Gastroesophageal sphincter (tissue), 3 donors: ENCODE measurements around the gene SEMA3C.

Source experiments
- EP300 ChIP-seq: sonication (generic); formaldehyde crosslinking; IDR thresholded peaks from one replicate; pipeline ENCODE4 v1.6.1; 2017; ENCODE audit warnings: antibody characterized with exemption, mild to moderate bottlenecking
- POLR2A ChIP-seq, 2 donors: fragments of 450-650 bp; IDR thresholded peaks; one replicate each; pipeline ENCODE4 v1.6.1; 2017; ENCODE audit warnings: antibody characterized with exemption in 2 of 2, mild to moderate bottlenecking in 2 of 2, moderate library complexity in 1 of 2
- POLR2AphosphoS5 ChIP-seq: sonication (generic); formaldehyde crosslinking; IDR thresholded peaks from one replicate; pipeline ENCODE4 v1.6.1; 2017; ENCODE audit warnings: antibody characterized with exemption
- TF ChIP-seq, protein P1 (sequence below), 4 experiments: fragments of 200-600 bp in 2 of 4; fragments of 450-650 bp in 2 of 4; sonication (generic) in 1 of 4; IDR thresholded peaks; one replicate each; pipeline ENCODE4 v1.5.1; 2017 to 2019; ENCODE audit warnings: antibody characterized with exemption in 4 of 4, mild to moderate bottlenecking in 2 of 4, moderate library complexity in 2 of 4

DNA sequence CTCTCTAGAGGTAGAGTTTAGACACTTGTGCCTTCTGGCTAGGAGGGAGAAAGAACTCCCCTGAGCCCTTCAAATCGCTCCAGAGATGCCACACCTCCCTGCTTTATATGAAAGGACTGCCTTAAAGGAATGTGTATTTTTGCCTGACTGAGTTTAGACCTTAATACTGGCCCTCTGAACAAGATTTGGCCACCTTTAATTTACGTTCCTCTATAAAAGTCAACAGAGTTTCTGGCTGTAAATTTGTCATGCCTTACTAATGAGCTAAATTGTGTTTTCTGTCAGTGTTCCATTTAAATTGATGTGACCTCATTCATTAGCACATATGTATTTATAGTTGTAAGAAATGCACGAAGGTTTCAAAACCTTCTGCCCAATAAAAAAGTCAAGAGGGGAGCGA, 48.0 kb downstream of the SEMA3C start:
- TF ChIP-seq, protein P1, sequence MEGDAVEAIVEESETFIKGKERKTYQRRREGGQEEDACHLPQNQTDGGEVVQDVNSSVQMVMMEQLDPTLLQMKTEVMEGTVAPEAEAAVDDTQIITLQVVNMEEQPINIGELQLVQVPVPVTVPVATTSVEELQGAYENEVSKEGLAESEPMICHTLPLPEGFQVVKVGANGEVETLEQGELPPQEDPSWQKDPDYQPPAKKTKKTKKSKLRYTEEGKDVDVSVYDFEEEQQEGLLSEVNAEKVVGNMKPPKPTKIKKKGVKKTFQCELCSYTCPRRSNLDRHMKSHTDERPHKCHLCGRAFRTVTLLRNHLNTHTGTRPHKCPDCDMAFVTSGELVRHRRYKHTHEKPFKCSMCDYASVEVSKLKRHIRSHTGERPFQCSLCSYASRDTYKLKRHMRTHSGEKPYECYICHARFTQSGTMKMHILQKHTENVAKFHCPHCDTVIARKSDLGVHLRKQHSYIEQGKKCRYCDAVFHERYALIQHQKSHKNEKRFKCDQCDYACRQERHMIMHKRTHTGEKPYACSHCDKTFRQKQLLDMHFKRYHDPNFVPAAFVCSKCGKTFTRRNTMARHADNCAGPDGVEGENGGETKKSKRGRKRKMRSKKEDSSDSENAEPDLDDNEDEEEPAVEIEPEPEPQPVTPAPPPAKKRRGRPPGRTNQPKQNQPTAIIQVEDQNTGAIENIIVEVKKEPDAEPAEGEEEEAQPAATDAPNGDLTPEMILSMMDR (IDR thresholded peaks at IDR 0.05) = no peak
- TF ChIP-seq POLR2AphosphoS5 (no peak), POLR2A (IDR thresholded peaks at IDR 0.05) (no peak), EP300 (no peak)
